ENCODE data around the gene ZNF384. TPM values are rescaled to one million over a fixed set of nuclear protein-coding genes. Genes with fewer than 3 reads are reported as not detected.
A peak's percentile ranks its signal among the peaks of the same experiment; 100 is the strongest.

Gene ZNF384
- total RNA-seq (ENCODE audit: low replicate concordance) = 38.0 and 52.0 TPM in 2 replicates

- Histone ChIP-seq H4K20me1 (ENCODE audit: low read depth) (peaks cover 7% of the 10 kb centered on the region), H3K9me3 (ENCODE audit: low read depth) (no peaks in the 10 kb centered on the region), H3K9ac (peak within 1 kb of the TSS; percentile 66), H3K4me1 (peaks cover 14% of the 10 kb centered on the region), H3K27ac (peak within 1 kb of the TSS; percentile 96), H2AFZ (replicated peaks) (peak within 1 kb of the TSS; percentile 74), H3K4me2 (peak within 1 kb of the TSS; percentile 97), H3F3A (ENCODE audit: low read depth) (peaks cover 40% of the 10 kb centered on the region), H3K4me3 (peak within 1 kb of the TSS; percentile 74), H3K36me3 (no peaks in the 10 kb centered on the region), H3K27me3 (no peaks in the 10 kb centered on the region), H3K79me2 (ENCODE audit: low read depth) (peaks cover 57% of the 10 kb centered on the region)
- Mint-ChIP-seq H3K36me3 (peaks cover 2% of the 10 kb centered on the region), H3K4me1 (peaks cover 52% of the 10 kb centered on the region), H3K27ac (peak within 1 kb of the TSS; percentile 89), H3K27me3 (ENCODE audit: insufficient read depth, low read depth) (peaks cover 3% of the 10 kb centered on the region), H3K9me3 (no peaks in the 10 kb centered on the region), H3K4me3 (peak within 1 kb of the TSS; percentile 95)
- TF ChIP-seq EZH2 (IDR thresholded peaks at IDR 0.05) (no peak), EZH2phosphoT487 (IDR thresholded peaks at IDR 0.05) (no peak)
- TF ChIP-seq, protein P1, sequence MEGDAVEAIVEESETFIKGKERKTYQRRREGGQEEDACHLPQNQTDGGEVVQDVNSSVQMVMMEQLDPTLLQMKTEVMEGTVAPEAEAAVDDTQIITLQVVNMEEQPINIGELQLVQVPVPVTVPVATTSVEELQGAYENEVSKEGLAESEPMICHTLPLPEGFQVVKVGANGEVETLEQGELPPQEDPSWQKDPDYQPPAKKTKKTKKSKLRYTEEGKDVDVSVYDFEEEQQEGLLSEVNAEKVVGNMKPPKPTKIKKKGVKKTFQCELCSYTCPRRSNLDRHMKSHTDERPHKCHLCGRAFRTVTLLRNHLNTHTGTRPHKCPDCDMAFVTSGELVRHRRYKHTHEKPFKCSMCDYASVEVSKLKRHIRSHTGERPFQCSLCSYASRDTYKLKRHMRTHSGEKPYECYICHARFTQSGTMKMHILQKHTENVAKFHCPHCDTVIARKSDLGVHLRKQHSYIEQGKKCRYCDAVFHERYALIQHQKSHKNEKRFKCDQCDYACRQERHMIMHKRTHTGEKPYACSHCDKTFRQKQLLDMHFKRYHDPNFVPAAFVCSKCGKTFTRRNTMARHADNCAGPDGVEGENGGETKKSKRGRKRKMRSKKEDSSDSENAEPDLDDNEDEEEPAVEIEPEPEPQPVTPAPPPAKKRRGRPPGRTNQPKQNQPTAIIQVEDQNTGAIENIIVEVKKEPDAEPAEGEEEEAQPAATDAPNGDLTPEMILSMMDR (IDR thresholded peaks at IDR 0.05) = no peak
- DNase-seq (ENCODE audit: low spot score) = peak; percentile 98
These were observed at the start of gene ZNF384 for GRCh38 chr12:6688999-6689882. Gene ZNF384 (minus strand): TSS chr12:6689375. CDS start chr12:6679520, 9,855 bp downstream.

DNA sequence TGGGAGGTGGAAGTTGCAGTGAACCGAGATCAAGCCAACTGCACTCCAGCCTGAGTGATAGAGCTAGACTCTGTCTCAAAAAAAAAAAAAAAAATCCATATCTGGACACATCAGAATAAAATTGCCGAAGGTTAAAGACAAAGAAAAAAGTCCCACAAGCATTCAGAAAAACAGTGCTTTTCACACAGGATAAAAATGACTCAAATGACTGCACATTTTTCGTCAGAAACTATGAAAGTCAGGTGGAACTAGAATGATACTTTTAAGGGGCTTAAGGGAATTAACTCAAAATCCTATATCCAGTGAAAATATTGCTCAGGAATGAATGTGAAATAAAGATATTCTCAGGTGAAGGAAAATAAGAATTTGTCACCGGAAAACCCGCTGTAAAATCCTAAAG is 47.6 kb upstream of the ZNF384 start:
- Histone ChIP-seq H3K79me2 (ENCODE audit: low read depth) (no peaks in the 10 kb centered on the region), H4K20me1 (ENCODE audit: low read depth) (no peaks in the 10 kb centered on the region), H3K27me3 (no peaks in the 10 kb centered on the region), H3K9me3 (ENCODE audit: low read depth) (no peaks in the 10 kb centered on the region), H2AFZ (replicated peaks) (no peak overlapping the region), H3K4me3 (no peak overlapping the region), H3K27ac (no peak overlapping the region), H3K9ac (no peak overlapping the region), H3K4me1 (no peaks in the 10 kb centered on the region), H3K4me2 (no peak overlapping the region), H3F3A (ENCODE audit: low read depth) (peaks cover 9% of the 10 kb centered on the region), H3K36me3 (no peaks in the 10 kb centered on the region)
- H3K36me3 Mint-ChIP-seq = no peaks in the 10 kb centered on the region
- H3K9me3 Mint-ChIP-seq = no peaks in the 10 kb centered on the region
- peaks cover 8% of the 10 kb centered on the region for H3K4me1 Mint-ChIP-seq
- DNase-seq (ENCODE audit: low spot score) = no peak
- H3K27me3 Mint-ChIP-seq (ENCODE audit: insufficient read depth, low read depth) = peaks cover 5% of the 10 kb centered on the region
- no peak overlapping the region for H3K4me3 Mint-ChIP-seq
- TF ChIP-seq EZH2 (IDR thresholded peaks at IDR 0.05) = no peak
- no peak for TF ChIP-seq EZH2phosphoT487 (IDR thresholded peaks at IDR 0.05)
- TF ChIP-seq, protein P1 (IDR thresholded peaks at IDR 0.05) = no peak
- H3K27ac Mint-ChIP-seq = no peak overlapping the region

GRCh38 chr12:6735448-6736191 is 46.4 kb upstream of the ZNF384 start:
- Mint-ChIP-seq H3K4me3 (no peak overlapping the region), H3K9me3 (no peaks in the 10 kb centered on the region), H3K36me3 (peaks cover 5% of the 10 kb centered on the region), H3K27me3 (ENCODE audit: insufficient read depth, low read depth) (peaks cover 5% of the 10 kb centered on the region), H3K4me1 (peaks cover 5% of the 10 kb centered on the region), H3K27ac (peak overlapping the region; percentile 42)
- Histone ChIP-seq H3K79me2 (ENCODE audit: low read depth) (no peaks in the 10 kb centered on the region), H3K9me3 (ENCODE audit: low read depth) (no peaks in the 10 kb centered on the region), H3K27ac (no peak overlapping the region), H3F3A (ENCODE audit: low read depth) (peaks cover 9% of the 10 kb centered on the region), H3K9ac (no peak overlapping the region), H3K4me3 (no peak overlapping the region), H3K27me3 (no peaks in the 10 kb centered on the region), H3K4me1 (no peaks in the 10 kb centered on the region), H3K4me2 (no peak overlapping the region), H2AFZ (replicated peaks) (no peak overlapping the region), H4K20me1 (ENCODE audit: low read depth) (no peaks in the 10 kb centered on the region), H3K36me3 (no peaks in the 10 kb centered on the region)
- peak; percentile 74 for DNase-seq (ENCODE audit: low spot score)
- no peak for TF ChIP-seq EZH2 (IDR thresholded peaks at IDR 0.05)
- TF ChIP-seq, protein P1 (IDR thresholded peaks at IDR 0.05) = peak; percentile 75
